GM13977 (cell line): Measurements from ENCODE around the gene PADI4.

Experiments
- DNase-seq: peaks from one replicate; pipeline ENCODE4 v3.0.0; 2012; ENCODE audit warnings: low spot score
- CTCF ChIP-seq: IDR thresholded peaks from 2 replicates; pipeline ENCODE4 v1.5.1; 2012; ENCODE audit warnings: mild to moderate bottlenecking, control low read depth; ENCODE audit not compliant: insufficient read depth; ENCODE audit errors: extremely low read depth, missing control alignments
- in situ Hi-C: fragments of 300-500 bp; cut with MboI; formaldehyde crosslinking; loops from one replicate; pipeline ENCODE4 v1.12.0; 2022; ENCODE audit warnings: low sequenced_read_pairs, low pct_unique_long_range_greater_than_20kb, mixed read lengths, inconsistent platforms; ENCODE audit not compliant: unreplicated experiment

The PADI4 gene

GRCh38 chr1:17301767-17302166, 6.2 kb upstream of the PADI4 start:
- in situ Hi-C loops: no loop called here
- DNase-seq: no peak

DNA sequence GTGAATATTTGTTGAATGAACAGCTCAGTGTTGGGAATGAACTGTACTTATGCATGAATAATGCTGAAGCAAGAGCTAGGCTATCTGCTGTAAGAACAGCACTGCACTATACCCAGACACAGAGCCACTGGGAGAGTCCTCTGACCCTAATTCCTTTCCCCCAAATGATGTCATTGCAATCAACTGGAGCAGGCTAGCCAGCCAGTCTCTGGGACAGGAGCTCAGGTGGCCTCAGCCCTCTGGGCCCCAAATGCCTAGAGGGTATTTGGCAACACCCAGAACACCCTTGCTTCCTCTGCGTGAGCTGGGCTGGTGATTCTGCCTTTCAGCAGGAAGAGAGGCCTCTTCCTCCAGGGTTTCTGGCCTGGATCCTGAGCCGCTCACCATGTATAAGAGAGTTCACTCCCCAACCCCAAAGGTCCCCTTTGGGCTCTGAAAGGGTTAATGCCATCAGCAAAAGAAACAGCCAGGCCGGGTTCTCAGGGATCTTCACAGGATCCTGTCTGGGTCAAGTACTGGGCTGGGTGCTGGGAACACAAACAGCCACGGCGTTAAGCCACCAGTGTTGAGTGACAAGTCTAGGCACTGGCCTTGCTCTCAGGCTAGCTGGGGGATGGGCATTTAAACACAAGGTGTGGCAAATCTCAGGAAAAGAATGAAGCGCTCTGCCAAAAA, 3.7 kb upstream of the PADI4 start:
- in situ Hi-C loops: no loop called here
- TF ChIP-seq CTCF: no peak
- no peak for DNase-seq

More at GRCh38 chr1:17301767-17302166, 6.2 kb upstream of the PADI4 start:
- TF ChIP-seq CTCF: no peak

DNA sequence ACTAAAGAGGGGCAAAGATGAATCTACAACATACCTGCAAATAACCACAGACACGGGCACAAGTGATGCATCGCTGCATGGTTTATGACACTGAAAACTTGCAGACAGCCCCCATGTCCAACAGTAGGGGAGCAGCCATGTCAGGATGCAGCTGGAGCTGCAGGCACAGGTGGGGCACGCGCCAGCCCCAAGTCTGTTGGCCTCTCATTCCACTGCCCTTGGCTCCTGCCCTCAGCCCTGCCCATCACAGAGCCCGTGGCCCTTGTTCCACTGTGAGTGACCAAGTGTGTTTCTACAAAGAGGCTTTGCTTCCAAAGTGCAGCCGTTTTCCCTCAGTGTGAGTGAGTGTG, 3.2 kb upstream of the PADI4 start:
- no peak for DNase-seq
- in situ Hi-C loops: no loop called here
- TF ChIP-seq CTCF: no peak

DNA sequence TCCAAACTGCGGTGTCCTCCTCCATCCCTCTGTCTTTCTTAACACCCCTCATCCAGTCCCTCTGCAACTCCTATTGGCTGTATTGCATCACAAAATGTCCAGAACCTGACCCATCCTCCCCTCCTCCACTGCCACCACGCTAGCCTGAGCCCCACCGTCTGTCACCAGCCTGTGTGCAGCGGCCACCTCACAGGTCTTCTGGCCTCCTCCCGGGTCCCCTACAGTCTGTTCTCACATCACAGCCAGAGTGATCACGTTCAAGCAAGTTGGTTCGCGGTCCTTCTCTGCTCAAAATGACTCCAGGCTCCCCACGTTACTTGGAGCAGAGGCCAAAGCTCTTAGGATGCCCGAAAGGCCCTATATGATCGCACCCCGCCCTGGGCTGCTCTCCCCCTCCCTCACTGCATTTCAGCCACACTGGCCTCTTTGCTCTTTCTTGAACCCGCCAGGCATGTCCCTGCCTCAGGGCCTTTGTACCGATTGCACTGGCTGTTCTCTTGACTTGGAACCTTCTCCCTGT, 2.4 kb upstream of the PADI4 start:
- DNase-seq: no peak
- in situ Hi-C loops: no loop called here
- no peak for TF ChIP-seq CTCF

GRCh38 chr1:17306407-17306806, 1.6 kb upstream of the PADI4 start:
- DNase-seq: no peak
- no peak for TF ChIP-seq CTCF
- in situ Hi-C loops: no loop called here

- no peak for DNase-seq
- TF ChIP-seq CTCF: no peak
- in situ Hi-C loops: no loop called here
These were observed 1.1 kb upstream of the PADI4 start for GRCh38 chr1:17306921-17307320.
